Breast epithelium (tissue), 3 donors: Measurements from ENCODE around the gene SDCBP2.

Experiments used
- CTCF ChIP-seq, 3 donors: fragments of 450-650 bp; IDR thresholded peaks; one replicate each; pipeline ENCODE4 v1.5.1; 2016 to 2017; ENCODE audit warnings: antibody characterized with exemption in 3 of 3, mild to moderate bottlenecking in 3 of 3, moderate library complexity in 3 of 3
- POLR2A ChIP-seq: fragments of 450-650 bp; IDR thresholded peaks from one replicate; pipeline ENCODE4 v1.6.1; 2016; ENCODE audit warnings: antibody characterized with exemption, mild to moderate bottlenecking, moderate library complexity
- POLR2AphosphoS5 ChIP-seq, 3 donors: sonication (generic); formaldehyde crosslinking; IDR thresholded peaks; one replicate each; pipeline ENCODE4 v1.6.1; 2017; ENCODE audit warnings: antibody characterized with exemption in 3 of 3

GRCh38 chr20:1315804-1316203 lies 13.1 kb downstream of the SDCBP2 start:
- TF ChIP-seq POLR2A, result no peak
- TF ChIP-seq CTCF (IDR thresholded peaks at IDR 0.05), result no peak
- no peak for TF ChIP-seq POLR2AphosphoS5 (IDR thresholded peaks at IDR 0.05)
